Measurements from ENCODE around the gene SSNA1.

DNA sequence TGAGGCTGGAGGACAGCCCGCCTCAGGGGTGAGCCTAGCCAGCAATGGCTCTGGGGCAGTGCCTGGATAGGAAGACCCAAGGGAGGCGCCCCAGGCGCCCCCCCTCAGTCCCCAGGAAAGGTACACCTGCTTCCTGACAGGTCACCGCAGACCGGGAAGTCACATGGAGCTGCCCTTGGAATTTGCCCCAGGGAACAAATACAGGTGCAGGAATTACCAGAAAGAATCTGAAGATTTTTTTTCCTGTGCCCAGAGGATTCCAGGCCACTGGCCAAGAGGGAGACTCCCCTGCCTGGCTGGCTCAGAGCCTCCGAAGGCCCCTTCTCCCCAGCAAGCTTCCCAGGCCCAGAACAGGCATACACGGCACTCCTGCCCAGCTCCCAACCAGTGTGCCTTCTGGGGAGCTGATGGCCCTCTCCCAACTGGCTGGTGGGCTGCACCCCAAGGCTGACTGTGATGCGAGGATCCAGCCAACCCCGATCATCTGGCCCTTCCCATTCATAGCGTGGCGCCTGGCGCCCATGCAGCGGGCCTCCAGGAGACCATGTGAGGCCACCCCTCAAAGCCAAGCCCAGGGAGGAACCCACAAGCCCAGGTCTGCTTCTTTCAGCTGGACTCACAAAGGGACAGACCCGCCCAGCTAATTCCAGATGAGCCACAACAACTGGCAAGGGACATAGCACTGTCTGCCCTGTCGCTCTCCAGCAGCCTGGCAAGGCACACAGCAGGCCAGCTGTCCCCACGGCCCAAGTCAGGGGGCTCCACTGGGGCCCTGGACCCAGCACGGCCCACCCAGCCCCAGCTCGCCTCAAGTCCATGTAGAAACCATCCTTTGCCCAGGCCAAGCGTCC lies 9.8 kb downstream of the SSNA1 start:
- TF ChIP-seq SUZ12 (IDR thresholded peaks at IDR 0.05; ENCODE audit: extremely low read depth, insufficient read depth, insufficient read length) (no peak), ZNF274 (IDR thresholded peaks at IDR 0.05; ENCODE audit: low read depth, low read length) (no peak)
